GM12864 (cell line): Measurements from ENCODE around the gene PUS3.

Experiments
- DNase-seq: peaks from one replicate; pipeline ENCODE4 v3.0.0-alpha.2; 2011; ENCODE audit warnings: low read depth
- H3K4me3 ChIP-seq: 2 replicates; pipeline ENCODE4 v1.5.1; 2011; ENCODE audit warnings: mild to moderate bottlenecking, low read depth, low read length, control low read depth
- CTCF ChIP-seq: IDR thresholded peaks from 2 replicates; pipeline ENCODE4 v1.5.1; 2011; ENCODE audit warnings: low read depth, mild to moderate bottlenecking, moderate library complexity, low read length, control low read depth, inconsistent platforms; ENCODE audit errors: missing control alignments

PUS3 gene

GRCh38 chr11:125902277-125902926, 604 bp downstream of the PUS3 start:
- peak overlapping the region; percentile 70 for H3K4me3 ChIP-seq
- DNase-seq, result no peak
- TF ChIP-seq CTCF, result no peak

- no peak for DNase-seq
- no peak for TF ChIP-seq CTCF
- H3K4me3 ChIP-seq, result no peak overlapping the region; the same call in 1 of the 2 replicates
Observed at GRCh38 chr11:125901872-125902271, 1.1 kb downstream of the PUS3 start.

- TF ChIP-seq CTCF, result no peak
- no peak overlapping the region for H3K4me3 ChIP-seq
- DNase-seq, result no peak
Observed at GRCh38 chr11:125892994-125893393, 10.0 kb downstream of the PUS3 start.

GRCh38 chr11:125892071-125892470, 10.9 kb downstream of the PUS3 start:
- no peak overlapping the region for H3K4me3 ChIP-seq
- no peak for DNase-seq
- TF ChIP-seq CTCF, result no peak

GRCh38 chr11:125890447-125891100, 12.4 kb downstream of the PUS3 start:
- no peak for TF ChIP-seq CTCF
- H3K4me3 ChIP-seq, result no peak overlapping the region
- no peak for DNase-seq

GRCh38 chr11:125887373-125888324, 15.4 kb downstream of the PUS3 start, which contains the start of gene HYLS1:
Gene HYLS1 (plus strand): TSS chr11:125887668. CDS start chr11:125899369, 11,701 bp downstream.
- TF ChIP-seq CTCF, result no peak
- H3K4me3 ChIP-seq, result peak within 1 kb of the TSS; percentile 69
- peak; percentile 95 for DNase-seq
